Sciatic nerve (tissue), 1 donor: ENCODE data around the gene AFM. TPM values are rescaled to one million over a fixed set of nuclear protein-coding genes. Genes with fewer than 3 reads are reported as not detected.

ENCODE experiments used
- total RNA-seq: library from RNA; stranded (reverse); fragmentation: NEBNext Ultra II Directional; extraction: Animal tissue kit (Norgen Biotek cat#: 25700); gene quantifications from one replicate; pipeline ENCODE4 v1.2.1, GENCODE V29; 2021
- donor health status: DM: no; HTN: no; CAD: no.

The AFM gene
- total RNA-seq, 1 donor from 2014 or later, result not detected

Other genes starting within 250 kb of the AFM start
- 84.8 TPM for gene ANKRD17, start 222.9 kb upstream of the AFM start, total RNA-seq
- 1.0 TPM for gene ALB, start 77.5 kb upstream of the AFM start, total RNA-seq
- not detected for gene AFP, start 45.5 kb upstream of the AFM start, total RNA-seq
- gene RASSF6, start 138.7 kb downstream of the AFM start, total RNA-seq, result not detected